Parathyroid adenoma (tissue), 2 donors: ENCODE measurements around the gene BBS4.

Experiments used
- H2AFZ ChIP-seq: fragments of 300-600 bp; sonication (generic); one replicate; pipeline ENCODE4 v1.7.0; 2017; ENCODE audit warnings: antibody characterized with exemption, mild to moderate bottlenecking
- H3K27ac ChIP-seq: fragments of 300-600 bp; sonication (generic); one replicate; pipeline ENCODE4 v1.7.0; 2017
- H3K27me3 ChIP-seq: fragments of 300-600 bp; sonication (generic); one replicate; pipeline ENCODE4 v1.7.0; 2017; ENCODE audit warnings: low read length; ENCODE audit not compliant: control insufficient read depth, insufficient read depth
- H3K36me3 ChIP-seq: fragments of 300-600 bp; sonication (generic); one replicate; pipeline ENCODE4 v1.7.0; 2017; ENCODE audit warnings: low read length; ENCODE audit not compliant: control insufficient read depth, insufficient read depth
- H3K4me1 ChIP-seq: fragments of 300-600 bp; sonication (generic); one replicate; pipeline ENCODE4 v1.7.0; 2017; ENCODE audit warnings: control low read depth
- H3K4me2 ChIP-seq: fragments of 300-600 bp; sonication (generic); one replicate; pipeline ENCODE4 v1.7.0; 2017; ENCODE audit warnings: low read length
- H3K4me3 ChIP-seq: fragments of 300-600 bp; sonication (generic); one replicate; pipeline ENCODE4 v1.7.0; 2017; ENCODE audit warnings: low read depth, low read length
- H3K79me2 ChIP-seq: fragments of 300-600 bp; sonication (generic); one replicate; pipeline ENCODE4 v1.7.0; 2017; ENCODE audit warnings: control low read depth
- H3K9ac ChIP-seq: fragments of 300-600 bp; sonication (generic); one replicate; pipeline ENCODE4 v1.7.0; 2017; ENCODE audit warnings: mild to moderate bottlenecking
- H3K9me3 ChIP-seq: fragments of 300-600 bp; sonication (generic); one replicate; pipeline ENCODE4 v1.7.0; 2017; ENCODE audit warnings: low read length; ENCODE audit not compliant: control insufficient read depth
- CTCF ChIP-seq: fragments of 300-600 bp; sonication (generic); IDR thresholded peaks from one replicate; pipeline ENCODE4 v1.7.0; 2017; ENCODE audit warnings: antibody characterized with exemption, mild to moderate bottlenecking
- donor health status: primary hyperparathyroidism.

The BBS4 gene

GRCh38 chr15:72732086-72732485, 46.1 kb downstream of the BBS4 start:
- no peak overlapping the region for H3K9ac ChIP-seq
- no peaks in the 10 kb centered on the region for H3K9me3 ChIP-seq
- no peaks in the 10 kb centered on the region for H3K4me1 ChIP-seq
- H3K27ac ChIP-seq: no peak overlapping the region
- TF ChIP-seq CTCF: no peak
- no peaks in the 10 kb centered on the region for H3K79me2 ChIP-seq
- no peaks in the 10 kb centered on the region for H3K36me3 ChIP-seq
- no peak overlapping the region for H2AFZ ChIP-seq
- H3K27me3 ChIP-seq: no peaks in the 10 kb centered on the region
- no peak overlapping the region for H3K4me2 ChIP-seq
- no peak overlapping the region for H3K4me3 ChIP-seq

GRCh38 chr15:72732516-72732915, 46.5 kb downstream of the BBS4 start:
- Histone ChIP-seq H3K4me1 (no peaks in the 10 kb centered on the region), H3K9ac (no peak overlapping the region), H3K27ac (no peak overlapping the region), H3K27me3 (no peaks in the 10 kb centered on the region), H2AFZ (no peak overlapping the region), H3K36me3 (no peaks in the 10 kb centered on the region), H3K79me2 (no peaks in the 10 kb centered on the region), H3K9me3 (no peaks in the 10 kb centered on the region), H3K4me2 (no peak overlapping the region), H3K4me3 (no peak overlapping the region)
- TF ChIP-seq CTCF: no peak

GRCh38 chr15:72733941-72734738, 48.1 kb downstream of the BBS4 start:
- H3K4me3 ChIP-seq: no peak overlapping the region
- no peaks in the 10 kb centered on the region for H3K27me3 ChIP-seq
- H3K4me1 ChIP-seq: peaks cover 3% of the 10 kb centered on the region
- no peak overlapping the region for H2AFZ ChIP-seq
- no peaks in the 10 kb centered on the region for H3K79me2 ChIP-seq
- no peak overlapping the region for H3K27ac ChIP-seq
- no peaks in the 10 kb centered on the region for H3K36me3 ChIP-seq
- no peak overlapping the region for H3K9ac ChIP-seq
- H3K4me2 ChIP-seq: no peak overlapping the region
- TF ChIP-seq CTCF: no peak
- no peaks in the 10 kb centered on the region for H3K9me3 ChIP-seq

- Histone ChIP-seq H3K79me2 (no peaks in the 10 kb centered on the region), H3K4me3 (no peak overlapping the region), H3K27ac (no peak overlapping the region), H3K4me2 (no peak overlapping the region), H3K4me1 (peaks cover 3% of the 10 kb centered on the region), H3K27me3 (no peaks in the 10 kb centered on the region), H3K9me3 (no peaks in the 10 kb centered on the region), H3K36me3 (no peaks in the 10 kb centered on the region), H2AFZ (no peak overlapping the region), H3K9ac (no peak overlapping the region)
- TF ChIP-seq CTCF: no peak
Measured at GRCh38 chr15:72735111-72735510, 49.1 kb downstream of the BBS4 start.

GRCh38 chr15:72737061-72737460, 51.1 kb downstream of the BBS4 start:
- TF ChIP-seq CTCF: no peak
- Histone ChIP-seq H3K79me2 (no peaks in the 10 kb centered on the region), H3K27ac (no peak overlapping the region), H3K9me3 (no peaks in the 10 kb centered on the region), H3K4me2 (no peak overlapping the region), H2AFZ (no peak overlapping the region), H3K36me3 (no peaks in the 10 kb centered on the region), H3K4me1 (peaks cover 3% of the 10 kb centered on the region), H3K9ac (no peak overlapping the region), H3K27me3 (no peaks in the 10 kb centered on the region), H3K4me3 (no peak overlapping the region)
